Activated CD8-positive, alpha-beta T cell treated with anti-CD3 and anti-CD28 coated beads, Interleukin-2, amount 10 ng/mL, durations not matched to agents 7 days and 5 days (primary cell): Measurements from ENCODE around the gene AGAP1. TPM values are rescaled to one million over a fixed set of nuclear protein-coding genes. Genes with fewer than 3 reads are reported as not detected.

Experiments used
- ATAC-seq: fragments of 150-1000 bp; cut with Tn5 transposase; one replicate; pipeline ENCODE4 v1.10.0; 2021; ENCODE audit warnings: moderate library complexity
- CTCF ChIA-PET: fragments of 350-600 bp; sonication (Branson Sonifier 250); formaldehyde crosslinking; loops from one replicate; lab custom pipeline; 2021; ENCODE audit warnings: antibody characterized with exemption; lab: Charles Lee
- POLR2A ChIA-PET: fragments of 350-600 bp; sonication (Branson Sonifier 250); formaldehyde crosslinking; loops from one replicate; lab custom pipeline; 2021; ENCODE audit warnings: antibody characterized with exemption; lab: Charles Lee
- DNase-seq: peaks from one replicate; pipeline ENCODE4 v3.0.0-alpha.2; 2020
- H3K27ac Mint-ChIP-seq: one replicate; pipeline ENCODE4 v1.8.0; 2021; ENCODE audit warnings: mild to moderate bottlenecking, mixed read lengths
- H3K27me3 Mint-ChIP-seq: one replicate; pipeline ENCODE4 v1.8.0; 2021; ENCODE audit warnings: low read depth, mixed read lengths
- H3K36me3 Mint-ChIP-seq: one replicate; pipeline ENCODE4 v1.8.0; 2021; ENCODE audit warnings: low read depth, mixed read lengths
- H3K4me1 Mint-ChIP-seq: one replicate; pipeline ENCODE4 v1.8.0; 2021; ENCODE audit warnings: low read depth, mixed read lengths
- H3K4me3 Mint-ChIP-seq: one replicate; pipeline ENCODE4 v1.8.0; 2021; ENCODE audit warnings: mild to moderate bottlenecking, mixed read lengths
- H3K9me3 Mint-ChIP-seq: one replicate; pipeline ENCODE4 v1.8.0; 2022; ENCODE audit warnings: mixed read lengths; ENCODE audit not compliant: insufficient read depth
- total RNA-seq, 2 experiments: library from RNA; stranded (reverse); gene quantifications; one replicate each; pipeline ENCODE4 v1.2.3, GENCODE V29; 2021

AGAP1 gene
- total RNA-seq, 2 experiments from 2014 or later, result 0.82 to 1.3 TPM

GRCh38 chr2:235580426-235581157 lies 86.7 kb downstream of the AGAP1 start:
- Mint-ChIP-seq H3K9me3 (no peaks in the 10 kb centered on the region), H3K27ac (no peak overlapping the region)
- POLR2A ChIA-PET, result no interaction called here

GRCh38 chr2:235582081-235582686 lies 88.3 kb downstream of the AGAP1 start:
- Mint-ChIP-seq H3K9me3 (no peaks in the 10 kb centered on the region), H3K27me3 (no peaks in the 10 kb centered on the region), H3K36me3 (no peaks in the 10 kb centered on the region), H3K4me3 (no peak overlapping the region), H3K27ac (no peak overlapping the region), H3K4me1 (no peaks in the 10 kb centered on the region)
- ChIA-PET CTCF (interaction anchor here (0.9 kb wide), 1 partner anchor 12 kb away, joined by 3 read pairs; no protein-coding TSS in a partner anchor), POLR2A (no interaction called here)
- ATAC-seq (no peak), DNase-seq (no peak)

More at GRCh38 chr2:235580426-235581157, 86.7 kb downstream of the AGAP1 start:
- no peaks in the 10 kb centered on the region for H3K4me1 Mint-ChIP-seq
- no peaks in the 10 kb centered on the region for H3K36me3 Mint-ChIP-seq
- no peaks in the 10 kb centered on the region for H3K27me3 Mint-ChIP-seq
- DNase-seq, result no peak
- no peak for ATAC-seq
- CTCF ChIA-PET, result no interaction called here
- no peak overlapping the region for H3K4me3 Mint-ChIP-seq

- H3K4me1 Mint-ChIP-seq, result no peaks in the 10 kb centered on the region
- H3K27me3 Mint-ChIP-seq, result no peaks in the 10 kb centered on the region
- ATAC-seq (no peak), DNase-seq (no peak)
- no peak overlapping the region for H3K27ac Mint-ChIP-seq
- H3K9me3 Mint-ChIP-seq, result no peaks in the 10 kb centered on the region
- CTCF ChIA-PET, result interaction anchor here (0.9 kb wide), 1 partner anchor 11 kb away, joined by 3 read pairs; no protein-coding TSS in a partner anchor
- H3K36me3 Mint-ChIP-seq, result no peaks in the 10 kb centered on the region
- POLR2A ChIA-PET, result no interaction called here
- no peak overlapping the region for H3K4me3 Mint-ChIP-seq
These were observed 88.9 kb downstream of the AGAP1 start for GRCh38 chr2:235582729-235583128.

- Mint-ChIP-seq H3K27me3 (no peaks in the 10 kb centered on the region), H3K36me3 (no peaks in the 10 kb centered on the region), H3K4me1 (no peaks in the 10 kb centered on the region), H3K27ac (no peak overlapping the region), H3K4me3 (no peak overlapping the region), H3K9me3 (no peaks in the 10 kb centered on the region)
- ChIA-PET POLR2A (no interaction called here), CTCF (interaction anchor here (0.9 kb wide), 1 partner anchor 11 kb away, joined by 3 read pairs; no protein-coding TSS in a partner anchor)
- DNase-seq (no peak), ATAC-seq (no peak)
These were observed 89.3 kb downstream of the AGAP1 start for GRCh38 chr2:235583144-235583543.

GRCh38 chr2:235583925-235584637 lies 90.2 kb downstream of the AGAP1 start:
- ChIA-PET CTCF (no interaction called here), POLR2A (no interaction called here)
- Mint-ChIP-seq H3K4me3 (no peak overlapping the region), H3K36me3 (no peaks in the 10 kb centered on the region), H3K27me3 (no peaks in the 10 kb centered on the region), H3K9me3 (no peaks in the 10 kb centered on the region), H3K4me1 (no peaks in the 10 kb centered on the region), H3K27ac (no peak overlapping the region)
- no peak for DNase-seq
- ATAC-seq, result no peak

GRCh38 chr2:235584638-235585007 lies 90.8 kb downstream of the AGAP1 start:
- DNase-seq (no peak), ATAC-seq (no peak)
- H3K9me3 Mint-ChIP-seq, result no peaks in the 10 kb centered on the region
- no peak overlapping the region for H3K4me3 Mint-ChIP-seq
- ChIA-PET CTCF (no interaction called here), POLR2A (no interaction called here)
- H3K4me1 Mint-ChIP-seq, result no peaks in the 10 kb centered on the region
- no peaks in the 10 kb centered on the region for H3K36me3 Mint-ChIP-seq
- no peaks in the 10 kb centered on the region for H3K27me3 Mint-ChIP-seq
- H3K27ac Mint-ChIP-seq, result no peak overlapping the region

GRCh38 chr2:235587202-235587601 lies 93.4 kb downstream of the AGAP1 start:
- no peak for DNase-seq
- POLR2A ChIA-PET, result no interaction called here
- H3K27ac Mint-ChIP-seq, result no peak overlapping the region

GRCh38 chr2:235588750-235589149 lies 94.9 kb downstream of the AGAP1 start:
- H3K36me3 Mint-ChIP-seq, result no peaks in the 10 kb centered on the region
- CTCF ChIA-PET, result no interaction called here
- POLR2A ChIA-PET, result interaction anchor here (0.5 to 0.6 kb wide), 2 partner anchors 41 to 548 kb away, joined by 3 read pairs; no protein-coding TSS in a partner anchor

More at GRCh38 chr2:235587202-235587601, 93.4 kb downstream of the AGAP1 start:
- no peak for ATAC-seq
- Mint-ChIP-seq H3K9me3 (no peaks in the 10 kb centered on the region), H3K4me1 (no peaks in the 10 kb centered on the region), H3K36me3 (no peaks in the 10 kb centered on the region), H3K4me3 (no peak overlapping the region), H3K27me3 (no peaks in the 10 kb centered on the region)
- CTCF ChIA-PET, result interaction anchor here (0.6 kb wide), 1 partner anchor 211 kb away, joined by 3 read pairs; no protein-coding TSS in a partner anchor

GRCh38 chr2:235591231-235591730 lies 97.4 kb downstream of the AGAP1 start:
- ChIA-PET CTCF (no interaction called here), POLR2A (no interaction called here)
- H3K36me3 Mint-ChIP-seq, result no peaks in the 10 kb centered on the region
- H3K9me3 Mint-ChIP-seq, result no peaks in the 10 kb centered on the region
- DNase-seq, result no peak
- no peaks in the 10 kb centered on the region for H3K27me3 Mint-ChIP-seq
- ATAC-seq, result no peak
- H3K4me3 Mint-ChIP-seq, result no peak overlapping the region
- H3K27ac Mint-ChIP-seq, result no peak overlapping the region
- H3K4me1 Mint-ChIP-seq, result no peaks in the 10 kb centered on the region

More at GRCh38 chr2:235588750-235589149, 94.9 kb downstream of the AGAP1 start:
- DNase-seq, result no peak
- Mint-ChIP-seq H3K4me3 (no peak overlapping the region), H3K27ac (no peak overlapping the region), H3K4me1 (no peaks in the 10 kb centered on the region), H3K27me3 (no peaks in the 10 kb centered on the region), H3K9me3 (no peaks in the 10 kb centered on the region)
- ATAC-seq, result no peak

GRCh38 chr2:235591921-235592320 lies 98.1 kb downstream of the AGAP1 start:
- DNase-seq (no peak), ATAC-seq (no peak)
- ChIA-PET POLR2A (no interaction called here), CTCF (no interaction called here)
- Mint-ChIP-seq H3K4me3 (no peak overlapping the region), H3K9me3 (no peaks in the 10 kb centered on the region), H3K27ac (no peak overlapping the region), H3K36me3 (no peaks in the 10 kb centered on the region), H3K4me1 (no peaks in the 10 kb centered on the region), H3K27me3 (no peaks in the 10 kb centered on the region)

GRCh38 chr2:235592430-235592829 lies 98.6 kb downstream of the AGAP1 start:
- DNase-seq (no peak), ATAC-seq (no peak)
- Mint-ChIP-seq H3K27ac (no peak overlapping the region), H3K27me3 (no peaks in the 10 kb centered on the region), H3K36me3 (no peaks in the 10 kb centered on the region), H3K9me3 (no peaks in the 10 kb centered on the region), H3K4me3 (no peak overlapping the region), H3K4me1 (no peaks in the 10 kb centered on the region)
- ChIA-PET POLR2A (no interaction called here), CTCF (interaction anchor here (1.4 to 1.5 kb wide), 2 partner anchors 41 to 456 kb away, joined by 3 to 5 read pairs; no protein-coding TSS in a partner anchor)
